Activated T-helper 2 cell treated with anti-CD3 and anti-CD28 coated beads, Interferon-gamma antibody, Interleukin-2, Interleukin-4, amounts not matched to agents 10 μg/mL and 5 μg/mL and 100 μg/mL, durations not matched to agents 14 hours and 24 hours and 36 hours (primary cell): ENCODE data around the gene ACTR5. TPM values are rescaled to one million over a fixed set of nuclear protein-coding genes. Genes with fewer than 3 reads are reported as not detected.

ENCODE experiments used
- total RNA-seq: library from RNA; stranded (reverse); gene quantifications from 2 replicates; pipeline ENCODE4 v1.2.3, GENCODE V29; 2022

ACTR5 gene
- total RNA-seq, 1 donor from 2014 or later, result 13.2 TPM

Other genes with a start within 250 kb of the ACTR5 start
- not detected in 2 replicates for gene ADIG, start 167.3 kb upstream of the ACTR5 start, total RNA-seq
- not detected in 2 replicates for gene ARHGAP40, start 146.7 kb upstream of the ACTR5 start, total RNA-seq
- not detected in 2 replicates for gene SLC32A1, start 24.0 kb upstream of the ACTR5 start, total RNA-seq
- gene PPP1R16B, start 57.2 kb downstream of the ACTR5 start, total RNA-seq, result 109 and 111 TPM in 2 replicates
- gene FAM83D, start 178.0 kb downstream of the ACTR5 start, total RNA-seq, result 15.4 and 15.6 TPM in 2 replicates
- 14.8 and 15.3 TPM in 2 replicates for gene DHX35, start 213.9 kb downstream of the ACTR5 start, total RNA-seq